Mammary epithelial cell (primary cell): ENCODE results near the gene GLYR1.

ENCODE experiments used
- CTCF ChIP-seq, 2 donors: IDR thresholded peaks in 1 of 2; conservative IDR thresholded peaks in 1 of 2; 2 replicates each; pipeline ENCODE4 v1.5.1; 2011 to 2012; ENCODE audit warnings: inconsistent platforms in 2 of 2, low read length in 2 of 2, mild to moderate bottlenecking in 2 of 2, control low read depth in 1 of 2, low read depth in 1 of 2; ENCODE audit not compliant: insufficient read depth in 1 of 2; ENCODE audit errors: extremely low read depth in 1 of 2
- EZH2 ChIP-seq: IDR thresholded peaks from 2 replicates; pipeline ENCODE4 v1.6.1; 2012; ENCODE audit warnings: low read length, inconsistent platforms, borderline replicate concordance

- TF ChIP-seq CTCF (conservative IDR thresholded peaks at IDR 0.05 in 1 of 2, IDR thresholded peaks at IDR 0.05 in 1 of 2; ENCODE audit: extremely low read depth in 1 of 2, insufficient read depth in 1 of 2, low read depth in 1 of 2, low read length in 2 of 2) (no peak), EZH2 (no peak)
Observed at GRCh38 chr16:4805231-4805630, 41.9 kb downstream of the GLYR1 start.
